ENCODE data around the gene A1BG. TPM values are rescaled to one million over a fixed set of nuclear protein-coding genes. Genes with fewer than 3 reads are reported as not detected.

Gene A1BG
- total and polyA plus RNA-seq, 8 donors: 0.81 to 10.2 (median 1.6) TPM

DNA sequence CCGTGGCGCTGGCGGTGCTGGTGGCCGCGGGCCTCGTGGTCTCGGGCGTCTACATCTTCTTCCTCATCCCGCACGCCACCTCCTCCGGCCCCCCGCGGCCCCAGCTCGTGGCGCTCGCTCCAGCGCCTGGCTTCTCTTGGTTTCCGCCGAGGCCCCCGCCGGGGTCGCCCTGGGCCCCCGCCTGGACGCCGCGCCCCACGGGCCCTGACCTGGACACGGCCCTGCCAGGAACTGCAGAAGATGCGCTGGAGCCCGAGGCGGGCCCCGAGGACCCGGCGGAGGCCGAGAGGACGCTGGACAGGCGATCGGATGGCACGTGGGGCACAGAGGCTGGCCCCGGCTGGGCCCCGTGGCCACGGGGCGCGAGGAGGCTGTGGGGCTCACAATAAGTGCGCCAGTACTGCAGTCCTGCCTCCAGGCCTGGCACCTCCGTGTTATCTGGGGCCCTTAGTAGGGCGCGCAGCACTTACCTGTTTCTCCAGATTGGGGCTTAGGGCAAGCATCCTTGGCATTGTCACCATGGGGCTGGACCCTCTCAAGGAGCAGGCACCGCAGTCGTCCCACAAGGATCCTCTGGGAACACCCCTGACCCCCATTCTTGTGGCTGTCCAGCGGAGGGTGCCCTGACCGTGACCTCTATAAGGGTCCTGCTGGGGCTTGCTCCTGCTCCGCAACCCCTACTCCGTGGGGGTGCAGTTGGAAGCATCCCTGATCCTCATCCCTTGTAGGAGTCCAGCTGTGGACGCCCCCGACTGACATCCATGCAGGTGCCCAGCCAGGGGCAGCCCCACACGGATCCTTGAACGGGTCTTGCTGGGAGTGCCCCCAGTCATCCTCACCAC, 43.6 kb upstream of the A1BG start:
- H3K4me3 ChIP-seq: peak overlapping the region in 1 of 2 donors; percentile 9
- peaks cover 5 to 33% of the 10 kb centered on the region in 2 donors for H3K27me3 ChIP-seq
- ATAC-seq (no peak), DNase-seq (no peak)
- H3K36me3 ChIP-seq: peaks cover 3 to 34% of the 10 kb centered on the region in 2 donors
- H3K9me3 ChIP-seq: no peaks in the 10 kb centered on the region
- H3K4me1 ChIP-seq: peaks cover 6 to 21% of the 10 kb centered on the region in 2 donors
- TF ChIP-seq, protein P1, sequence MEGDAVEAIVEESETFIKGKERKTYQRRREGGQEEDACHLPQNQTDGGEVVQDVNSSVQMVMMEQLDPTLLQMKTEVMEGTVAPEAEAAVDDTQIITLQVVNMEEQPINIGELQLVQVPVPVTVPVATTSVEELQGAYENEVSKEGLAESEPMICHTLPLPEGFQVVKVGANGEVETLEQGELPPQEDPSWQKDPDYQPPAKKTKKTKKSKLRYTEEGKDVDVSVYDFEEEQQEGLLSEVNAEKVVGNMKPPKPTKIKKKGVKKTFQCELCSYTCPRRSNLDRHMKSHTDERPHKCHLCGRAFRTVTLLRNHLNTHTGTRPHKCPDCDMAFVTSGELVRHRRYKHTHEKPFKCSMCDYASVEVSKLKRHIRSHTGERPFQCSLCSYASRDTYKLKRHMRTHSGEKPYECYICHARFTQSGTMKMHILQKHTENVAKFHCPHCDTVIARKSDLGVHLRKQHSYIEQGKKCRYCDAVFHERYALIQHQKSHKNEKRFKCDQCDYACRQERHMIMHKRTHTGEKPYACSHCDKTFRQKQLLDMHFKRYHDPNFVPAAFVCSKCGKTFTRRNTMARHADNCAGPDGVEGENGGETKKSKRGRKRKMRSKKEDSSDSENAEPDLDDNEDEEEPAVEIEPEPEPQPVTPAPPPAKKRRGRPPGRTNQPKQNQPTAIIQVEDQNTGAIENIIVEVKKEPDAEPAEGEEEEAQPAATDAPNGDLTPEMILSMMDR (IDR thresholded peaks at IDR 0.05): no peak
- intact Hi-C loops (cut with DNase I): no loop called here
- H3K27ac ChIP-seq: no peak overlapping the region

DNA sequence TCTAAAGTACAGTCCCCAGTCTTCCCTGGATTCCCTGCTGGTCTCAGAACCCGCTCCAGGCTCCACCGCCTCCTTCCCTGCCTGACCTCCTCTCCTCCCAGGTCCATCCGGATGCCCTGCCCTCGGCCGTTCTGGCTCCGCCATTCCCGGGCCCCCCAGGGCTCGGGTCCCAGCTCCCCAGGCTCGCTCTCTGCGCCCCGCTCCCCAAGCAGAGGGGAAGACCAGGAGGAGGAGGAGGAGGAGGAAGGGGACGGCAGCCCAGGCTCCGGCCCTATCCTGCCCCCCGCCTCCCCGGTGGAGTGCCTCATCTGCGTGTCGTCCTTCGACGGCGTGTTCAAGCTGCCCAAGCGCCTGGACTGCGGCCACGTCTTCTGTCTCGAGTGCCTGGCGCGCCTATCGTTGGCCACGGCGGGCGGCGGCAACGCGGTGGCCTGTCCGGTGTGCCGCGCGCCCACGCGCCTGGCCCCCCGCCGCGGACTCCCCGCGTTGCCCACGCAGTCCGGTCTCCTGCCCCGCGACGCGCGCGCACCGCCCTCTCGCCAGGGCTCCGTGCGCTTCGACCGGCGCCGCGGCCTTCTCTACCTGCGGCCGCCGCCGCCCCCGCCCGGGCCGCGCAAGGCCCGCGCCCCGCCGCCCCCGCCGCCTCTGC, 42.8 kb upstream of the A1BG start:
- DNase-seq (no peak), ATAC-seq (peak; percentile 3)
- TF ChIP-seq, protein P1 (IDR thresholded peaks at IDR 0.05): no peak
- H3K9me3 ChIP-seq: no peaks in the 10 kb centered on the region
- H3K4me3 ChIP-seq: peak overlapping the region in 1 of 2 donors; percentile 14
- H3K27ac ChIP-seq: no peak overlapping the region
- H3K4me1 ChIP-seq: peaks cover 4 to 26% of the 10 kb centered on the region in 2 donors
- H3K27me3 ChIP-seq: peaks cover 5 to 33% of the 10 kb centered on the region in 2 donors
- intact Hi-C loops (cut with DNase I): no loop called here
- H3K36me3 ChIP-seq: peaks cover 3 to 43% of the 10 kb centered on the region in 2 donors

DNA sequence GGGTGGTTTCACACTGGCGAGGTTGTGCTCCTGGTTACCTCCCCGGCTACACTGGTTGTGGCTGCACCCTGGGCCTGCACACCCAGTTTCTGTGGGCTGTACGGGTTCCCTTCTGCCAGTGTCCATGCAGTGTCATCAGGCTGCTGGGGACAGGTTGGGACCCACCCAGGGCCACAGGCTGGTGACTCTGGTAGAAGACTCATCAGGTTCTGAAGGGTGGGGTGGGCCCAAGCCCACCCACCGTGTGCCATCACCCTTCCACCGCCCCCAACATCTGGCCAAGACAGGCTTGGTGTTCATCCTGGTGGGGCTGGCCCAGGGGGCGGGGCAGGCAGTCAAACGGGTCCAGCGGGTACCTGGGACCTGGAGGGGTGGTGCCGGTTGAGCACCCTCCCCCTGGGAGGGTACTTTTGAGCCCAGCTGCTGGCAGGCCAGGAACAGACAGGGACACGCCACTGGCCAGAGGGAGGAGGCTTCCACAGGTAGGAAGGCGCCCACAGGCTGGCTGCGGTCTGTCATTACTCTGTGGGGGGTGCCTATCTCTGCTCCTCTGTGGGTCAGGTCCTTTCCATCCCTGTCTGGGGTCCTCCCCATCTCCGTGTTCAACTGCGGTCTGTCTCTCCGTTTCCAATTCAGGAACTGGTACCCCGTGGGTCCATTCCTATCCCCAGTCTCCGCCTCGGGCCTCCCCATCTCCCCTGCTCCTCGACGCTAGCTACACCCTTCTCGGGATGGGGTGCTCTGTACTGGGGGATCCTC, 42.1 kb upstream of the A1BG start, which contains the start of gene RNF225:
Gene RNF225 (plus strand): TSS at position 437 of the 759 bp plus-strand sequence. CDS start 434 bp downstream, outside the sequence.
- H3K27ac ChIP-seq: no peak within 1 kb of the TSS
- H3K36me3 ChIP-seq: peaks cover 3 to 50% of the 10 kb centered on the region in 2 donors
- H3K4me1 ChIP-seq: peaks cover 1 to 27% of the 10 kb centered on the region in 2 donors
- peaks cover 5 to 33% of the 10 kb centered on the region in 2 donors for H3K27me3 ChIP-seq
- H3K9me3 ChIP-seq: no peaks in the 10 kb centered on the region
- peak in 2 of 4 donors; percentile 69 to 87 for DNase-seq
- TF ChIP-seq, protein P1 (IDR thresholded peaks at IDR 0.05): no peak
- H3K4me3 ChIP-seq: peak within 1 kb of the TSS in 1 of 2 donors; percentile 14
- intact Hi-C loops (cut with DNase I): no loop called here
- ATAC-seq: peak; percentile 81

DNA sequence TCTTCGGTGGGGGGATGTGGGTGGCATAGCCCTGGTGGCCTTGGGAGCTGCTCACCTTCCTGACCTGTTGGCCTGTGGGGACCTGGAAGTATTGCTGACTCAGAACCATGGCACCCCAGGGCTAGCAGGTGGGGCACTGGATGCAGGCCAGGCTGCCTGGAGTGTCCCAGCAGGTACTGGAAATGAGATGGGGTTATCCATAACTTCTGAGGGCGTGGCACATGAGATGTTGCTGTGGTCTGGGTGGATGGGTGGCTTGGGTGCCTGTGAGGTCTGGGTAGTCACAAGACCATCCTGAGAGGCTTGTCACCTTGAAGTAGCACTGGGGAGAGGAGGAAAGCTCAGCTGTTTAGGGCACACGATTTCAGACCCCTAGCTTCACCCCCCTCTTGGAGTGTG, 41.5 kb upstream of the A1BG start:
- intact Hi-C loops (cut with DNase I): no loop called here
- TF ChIP-seq, protein P1 (IDR thresholded peaks at IDR 0.05): no peak
- Histone ChIP-seq H3K9me3 (no peaks in the 10 kb centered on the region), H3K27ac (no peak overlapping the region), H3K36me3 (peaks cover 3 to 55% of the 10 kb centered on the region in 2 donors), H3K4me1 (peaks cover 0 to 33% of the 10 kb centered on the region in 2 donors), H3K4me3 (no peak overlapping the region), H3K27me3 (peaks cover 5 to 33% of the 10 kb centered on the region in 2 donors)
- DNase-seq (peak in 1 of 4 donors; percentile 59), ATAC-seq (peak; percentile 57)

All from left lung (tissue), 10 donors.